Loucy (cell line): Measurements from ENCODE around the gene SPOCK1.

Source experiments
- EZH2phosphoT487 ChIP-seq: fragments of 200-600 bp; IDR thresholded peaks from 2 replicates; pipeline ENCODE4 v1.6.1; 2018; ENCODE audit warnings: antibody characterized with exemption, mild to moderate bottlenecking, moderate library complexity, borderline replicate concordance
- TF ChIP-seq, protein P1 (sequence below): fragments of 200-600 bp; sonication (generic); conservative IDR thresholded peaks from 2 replicates; pipeline ENCODE4 v1.5.1; 2014; ENCODE audit warnings: mild to moderate bottlenecking, antibody characterized with exemption, low read length

DNA sequence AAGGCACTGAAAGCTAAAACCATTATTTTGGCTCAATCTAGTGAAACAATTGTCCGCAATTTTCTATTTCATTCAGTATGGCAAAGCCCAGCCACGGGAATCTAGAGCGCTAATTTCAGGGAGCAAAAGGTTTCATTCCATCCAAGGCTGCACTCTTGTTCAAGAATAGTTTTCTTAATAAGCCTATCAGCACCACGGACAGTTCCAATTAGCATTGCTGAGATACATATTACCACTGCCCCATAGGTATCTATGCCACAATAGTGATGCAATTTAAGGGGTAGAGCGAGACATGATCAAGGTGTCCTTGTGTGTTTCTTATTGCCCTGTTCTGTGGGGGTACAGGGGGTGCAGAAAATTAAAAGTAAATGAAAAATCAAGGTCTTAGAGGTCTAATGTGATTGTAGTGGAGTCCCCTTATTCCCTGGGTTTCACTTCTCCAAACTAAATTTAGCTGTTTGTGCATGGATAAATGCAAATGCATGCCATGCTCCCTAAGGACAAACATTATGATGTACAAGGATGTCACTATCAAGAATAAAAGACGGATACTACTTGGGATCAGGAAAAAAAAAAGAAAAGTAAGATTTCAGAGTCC lies 45.5 kb downstream of the SPOCK1 start:
- TF ChIP-seq, protein P1, sequence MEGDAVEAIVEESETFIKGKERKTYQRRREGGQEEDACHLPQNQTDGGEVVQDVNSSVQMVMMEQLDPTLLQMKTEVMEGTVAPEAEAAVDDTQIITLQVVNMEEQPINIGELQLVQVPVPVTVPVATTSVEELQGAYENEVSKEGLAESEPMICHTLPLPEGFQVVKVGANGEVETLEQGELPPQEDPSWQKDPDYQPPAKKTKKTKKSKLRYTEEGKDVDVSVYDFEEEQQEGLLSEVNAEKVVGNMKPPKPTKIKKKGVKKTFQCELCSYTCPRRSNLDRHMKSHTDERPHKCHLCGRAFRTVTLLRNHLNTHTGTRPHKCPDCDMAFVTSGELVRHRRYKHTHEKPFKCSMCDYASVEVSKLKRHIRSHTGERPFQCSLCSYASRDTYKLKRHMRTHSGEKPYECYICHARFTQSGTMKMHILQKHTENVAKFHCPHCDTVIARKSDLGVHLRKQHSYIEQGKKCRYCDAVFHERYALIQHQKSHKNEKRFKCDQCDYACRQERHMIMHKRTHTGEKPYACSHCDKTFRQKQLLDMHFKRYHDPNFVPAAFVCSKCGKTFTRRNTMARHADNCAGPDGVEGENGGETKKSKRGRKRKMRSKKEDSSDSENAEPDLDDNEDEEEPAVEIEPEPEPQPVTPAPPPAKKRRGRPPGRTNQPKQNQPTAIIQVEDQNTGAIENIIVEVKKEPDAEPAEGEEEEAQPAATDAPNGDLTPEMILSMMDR = no peak
- no peak for TF ChIP-seq EZH2phosphoT487
